H1 (cell line): ENCODE data around the gene WDR37. TPM values are rescaled to one million over a fixed set of nuclear protein-coding genes. Genes with fewer than 3 reads are reported as not detected.

Experiments
- CTCF ChIA-PET: fragments of 300-600 bp; sonication (Branson Sonifier 250); formaldehyde crosslinking; loops from one replicate; lab custom pipeline; 2021; ENCODE audit not compliant: partially characterized antibody; lab: Charles Lee
- POLR2A ChIA-PET: fragments of 300-600 bp; sonication (Branson Sonifier 250); formaldehyde crosslinking; loops from one replicate; lab custom pipeline; 2021; ENCODE audit warnings: inconsistent platforms; ENCODE audit not compliant: partially characterized antibody; lab: Charles Lee
- DNase-seq, 2 experiments: peaks; one replicate each; pipeline versions ENCODE4 v3.0.0 to v3.0.0-alpha.2; 2010 to 2022; ENCODE audit warnings: low spot score in 2 of 2, low read depth in 1 of 2, mixed read lengths in 1 of 2
- FAIRE-seq: peaks from 2 replicates; lab custom pipeline; 2011; peaks lifted over from hg19 to GRCh38; lab: Jason Lieb, UNC
- H2AFZ ChIP-seq: 2 replicates; pipeline ENCODE4 v1.8.1; 2012; ENCODE audit warnings: low read length, inconsistent platforms
- H2AK5ac ChIP-seq: 2 replicates; pipeline ENCODE4 v1.6.1; 2013; ENCODE audit warnings: low read depth, low read length
- H2BK120ac ChIP-seq: replicated peaks from 2 replicates; pipeline ENCODE3; 2013; ENCODE audit warnings: low read depth, low read length, inconsistent platforms
- H2BK12ac ChIP-seq: 2 replicates; pipeline ENCODE4 v1.6.1; 2013; ENCODE audit warnings: low read depth, low read length
- H2BK15ac ChIP-seq: 2 replicates; pipeline ENCODE4 v1.6.1; 2013; ENCODE audit warnings: low read length
- H2BK20ac ChIP-seq: 2 replicates; pipeline ENCODE4 v1.6.1; 2013; ENCODE audit warnings: low read length
- H2BK5ac ChIP-seq: 2 replicates; pipeline ENCODE4 v1.6.1; 2013; ENCODE audit warnings: low read depth, low read length
- H3K14ac ChIP-seq: 2 replicates; pipeline ENCODE4 v1.6.1; 2013; ENCODE audit warnings: inconsistent platforms; ENCODE audit not compliant: insufficient read length
- H3K18ac ChIP-seq: 2 replicates; pipeline ENCODE4 v1.6.1; 2013; ENCODE audit warnings: low read length; ENCODE audit errors: extremely low read depth
- H3K23ac ChIP-seq: 2 replicates; pipeline ENCODE4 v1.6.1; 2013; ENCODE audit warnings: inconsistent platforms; ENCODE audit not compliant: insufficient read length
- H3K23me2 ChIP-seq: 2 replicates; pipeline ENCODE4 v1.6.1; 2013; ENCODE audit warnings: low read depth, low read length
- H3K27ac ChIP-seq: 2 replicates; pipeline ENCODE4 v1.6.1; 2011; ENCODE audit warnings: low read depth, low read length, inconsistent platforms
- H3K27me3 ChIP-seq, 4 experiments: replicated peaks in 1 of 4; 1 replicate in 1 of 4; 2 replicates in 3 of 4; pipeline versions ENCODE4 v1.6.1 to v1.8.1; 2011 to 2013; ENCODE audit warnings: low read length in 3 of 4, mild to moderate bottlenecking in 3 of 4, inconsistent platforms in 2 of 4, mixed read lengths in 2 of 4, moderate library complexity in 1 of 4; ENCODE audit not compliant: control insufficient read depth in 3 of 4, insufficient read depth in 3 of 4; ENCODE audit errors: extremely low read depth in 1 of 4
- H3K36me3 ChIP-seq, 4 experiments: 2 replicates each; pipeline versions ENCODE4 v1.6.1 to v1.8.1; 2011 to 2013; ENCODE audit warnings: mild to moderate bottlenecking in 4 of 4, low read length in 3 of 4, moderate library complexity in 2 of 4, control low read depth in 1 of 4, inconsistent platforms in 1 of 4; ENCODE audit not compliant: insufficient read depth in 4 of 4, control insufficient read depth in 2 of 4
- H3K4ac ChIP-seq: replicated peaks from 2 replicates; pipeline ENCODE3; 2013; ENCODE audit warnings: low read length, low read depth, mixed read lengths, inconsistent platforms; ENCODE audit not compliant: insufficient read length
- H3K4me1 ChIP-seq, 4 experiments: replicated peaks in 1 of 4; 1 replicate in 1 of 4; 2 replicates in 3 of 4; pipeline versions ENCODE4 v1.6.1 to v1.8.1; 2011 to 2013; ENCODE audit warnings: low read length in 3 of 4, inconsistent platforms in 2 of 4, mixed read lengths in 1 of 4; ENCODE audit not compliant: insufficient read depth in 4 of 4, control insufficient read depth in 3 of 4
- H3K4me2 ChIP-seq, 2 experiments: 2 replicates each; pipeline versions ENCODE4 v1.6.1 to v1.8.1; 2011 to 2013; ENCODE audit warnings: low read depth in 2 of 2, low read length in 2 of 2, control low read depth in 1 of 2, inconsistent platforms in 1 of 2, mild to moderate bottlenecking in 1 of 2; ENCODE audit not compliant: insufficient read depth in 1 of 2
- H3K4me3 ChIP-seq, 4 experiments: fragments of 200-600, 300-600 bp in 1 of 4; sonication (generic), shearing (Covaris generic), sonication (Bioruptor Twin) in 1 of 4; 2 replicates each; pipeline versions ENCODE4 v1.5.1 to v1.8.1; 2011 to 2016; ENCODE audit warnings: low read length in 4 of 4, low read depth in 3 of 4, control low read depth in 2 of 4, inconsistent platforms in 2 of 4, mild to moderate bottlenecking in 2 of 4, mixed read lengths in 1 of 4, moderate library complexity in 1 of 4; ENCODE audit not compliant: insufficient read depth in 2 of 4; ENCODE audit errors: extremely low read depth in 1 of 4
- H3K56ac ChIP-seq: replicated peaks from 2 replicates; pipeline ENCODE3; 2013; ENCODE audit warnings: low read depth, mild to moderate bottlenecking, mixed read lengths, low read length, inconsistent platforms; ENCODE audit not compliant: insufficient read length
- H3K79me1 ChIP-seq: 2 replicates; pipeline ENCODE4 v1.6.1; 2013; ENCODE audit warnings: low read depth, low read length, control low read depth
- H3K79me2 ChIP-seq, 2 experiments: 2 replicates each; pipeline versions ENCODE4 v1.6.1 to v1.8.1; 2012 to 2013; ENCODE audit warnings: low read length in 2 of 2, mild to moderate bottlenecking in 2 of 2, inconsistent platforms in 1 of 2; ENCODE audit not compliant: insufficient read depth in 2 of 2, control insufficient read depth in 1 of 2
- H3K9ac ChIP-seq, 4 experiments: replicated peaks in 1 of 4; 1 replicate in 1 of 4; 2 replicates in 3 of 4; pipeline versions ENCODE4 v1.6.1 to v1.8.1; 2011 to 2013; ENCODE audit warnings: low read depth in 3 of 4, low read length in 3 of 4, control low read depth in 2 of 4, mild to moderate bottlenecking in 2 of 4, moderate library complexity in 2 of 4, inconsistent platforms in 1 of 4; ENCODE audit errors: extremely low read depth in 1 of 4
- H3K9me3 ChIP-seq, 2 experiments: 2 replicates each; pipeline versions ENCODE4 v1.6.1 to v1.8.1; 2012 to 2013; ENCODE audit warnings: mild to moderate bottlenecking in 2 of 2, moderate library complexity in 2 of 2, control low read depth in 1 of 2, inconsistent platforms in 1 of 2, low read depth in 1 of 2, low read length in 1 of 2, mixed read lengths in 1 of 2; ENCODE audit not compliant: insufficient read depth in 2 of 2
- H4K20me1 ChIP-seq, 2 experiments: replicated peaks in 1 of 2; 2 replicates each; pipeline versions ENCODE3 to v1.8.1; 2011 to 2013; ENCODE audit warnings: inconsistent platforms in 2 of 2, low read length in 2 of 2, mild to moderate bottlenecking in 1 of 2; ENCODE audit not compliant: insufficient read depth in 2 of 2, control insufficient read depth in 1 of 2
- H4K5ac ChIP-seq: 2 replicates; pipeline ENCODE4 v1.6.1; 2013; ENCODE audit warnings: low read length, low read depth, mixed read lengths, inconsistent platforms; ENCODE audit not compliant: insufficient read length
- H4K8ac ChIP-seq: 2 replicates; pipeline ENCODE4 v1.8.0; 2013; ENCODE audit warnings: mild to moderate bottlenecking, moderate library complexity, low read length, inconsistent platforms; ENCODE audit not compliant: insufficient read depth; ENCODE audit errors: extremely low read depth
- H4K91ac ChIP-seq: replicated peaks from 2 replicates; pipeline ENCODE3; 2013; ENCODE audit warnings: low read length, mixed read lengths, inconsistent platforms; ENCODE audit not compliant: insufficient read length
- ATF3 ChIP-seq: IDR thresholded peaks from 2 replicates; pipeline ENCODE4 v1.6.1; 2011; ENCODE audit warnings: low read depth, mild to moderate bottlenecking, low read length; ENCODE audit not compliant: insufficient read depth
- CEBPB ChIP-seq: IDR thresholded peaks from 2 replicates; pipeline ENCODE4 v1.6.1; 2012; ENCODE audit warnings: low read depth, low read length
- EZH2 ChIP-seq: fragments of 200-600 bp; sonication (generic); IDR thresholded peaks from 2 replicates; pipeline ENCODE4 v1.7.1; 2012; ENCODE audit warnings: low read depth, mild to moderate bottlenecking, moderate library complexity, low read length, inconsistent platforms; ENCODE audit not compliant: severe bottlenecking
- MAX ChIP-seq: IDR thresholded peaks from 2 replicates; pipeline ENCODE4 v1.6.1; 2012; ENCODE audit warnings: inconsistent platforms
- PHF8 ChIP-seq: fragments of 200-600 bp; sonication (generic); conservative IDR thresholded peaks from 2 replicates; pipeline ENCODE4 v1.7.1; 2012; ENCODE audit warnings: low read depth, mild to moderate bottlenecking, inconsistent platforms, low read length, moderate library complexity
- RAD21 ChIP-seq, 2 experiments: IDR thresholded peaks in 1 of 2; conservative IDR thresholded peaks in 1 of 2; 2 replicates each; pipeline ENCODE4 v1.6.1; 2011; ENCODE audit warnings: low read depth in 2 of 2, low read length in 2 of 2, improper control_type of control experiment in 1 of 2, inconsistent platforms in 1 of 2, mild to moderate bottlenecking in 1 of 2, moderate library complexity in 1 of 2
- RBBP5 ChIP-seq: IDR thresholded peaks from 2 replicates; pipeline ENCODE4 v1.7.1; 2012; ENCODE audit warnings: low read depth, mild to moderate bottlenecking, inconsistent platforms, low read length, moderate library complexity, borderline replicate concordance
- SP2 ChIP-seq: IDR thresholded peaks from 2 replicates; pipeline ENCODE4 v1.6.1; 2012; ENCODE audit warnings: mild to moderate bottlenecking, low read length, inconsistent platforms
- SP4 ChIP-seq: IDR thresholded peaks from 2 replicates; pipeline ENCODE4 v1.6.1; 2012; ENCODE audit warnings: low read length, inconsistent platforms
- WGBS, 2 experiments: shearing (Covaris generic) in 1 of 2; methylation state at CpG; one replicate each; pipeline versions ENCODE4 v1.1.6 to v1.1.7; 2013 to 2015; ENCODE audit warnings: low lambda C conversion rate in 2 of 2, mixed read lengths in 2 of 2, inconsistent platforms in 1 of 2, low coverage in 1 of 2, missing lambda C conversion rate in 1 of 2; ENCODE audit not compliant: insufficient replicate concordance in 2 of 2, insufficient coverage in 1 of 2, insufficient read length in 1 of 2; ENCODE audit errors: extremely low coverage in 1 of 2, missing lambda C conversion rate in 1 of 2; 5-methylcytosine and 5-hydroxymethylcytosine counted together
- polyA plus RNA-seq, 7 experiments: library from polyadenylated mRNA; depleted of rRNA in 3 of 7; stranded (reverse) in 5 of 7; unstranded in 2 of 7; fragments of >200 nt in 5 of 7; fragments of 200-250 nt in 2 of 7; gene quantifications; 1 replicate in 5 of 7; 2 replicates in 1 of 7; 4 replicates in 1 of 7; pipeline versions ENCODE4 v1.2.1 to v1.2.3, GENCODE V29; 2011 to 2013; ENCODE audit warnings: missing spikeins in 2 of 7, mixed read lengths in 2 of 7
- total RNA-seq: library from RNA; stranded (reverse); fragmentation: NEBNext Ultra II Directional; extraction: Animal tissue kit (Norgen Biotek cat#: 25700); gene quantifications from 2 replicates; pipeline ENCODE4 v1.2.1, GENCODE V29; 2021

The WDR37 gene
- total and polyA plus RNA-seq, 2 of the 8 experiments (the other 6 are each of a cell fraction or from before 2014, with no cell fraction given): 9.6 to 12.0 TPM

- no peaks in the 10 kb centered on the region for H3K9me3 ChIP-seq
- peaks cover 0 to 3% (median 0%) of the 10 kb centered on the region in 4 experiments; a peak in 1 of 7 replicates for H3K4me1 ChIP-seq
- no peak overlapping the region for H3K56ac ChIP-seq
- no peak overlapping the region for H2BK20ac ChIP-seq
- WGBS, 2 experiments: 90% methylated on average over 21 of the region's 24 CpGs; no CpG with 5 or more reads in 1 of the 2 experiments
- no peak overlapping the region for H2BK15ac ChIP-seq
- 0 out of 2 replicates have a peak overlapping the region, but pooled peaks have one; percentile 46 for H4K8ac ChIP-seq
- H3K4me3 ChIP-seq: no peak overlapping the region
- H3K4me2 ChIP-seq: no peak overlapping the region
- FAIRE-seq (no peak), DNase-seq (peak in 1 of 2 experiments; percentile 38)
- no peaks in the 10 kb centered on the region for H3K79me2 ChIP-seq
- peaks cover 0 to 5% of the 10 kb centered on the region in 2 experiments for H4K20me1 ChIP-seq
- no peaks in the 10 kb centered on the region for H3K23me2 ChIP-seq
- no peak overlapping the region for H2AK5ac ChIP-seq
- no peaks in the 10 kb centered on the region for H3K27me3 ChIP-seq
- no peak overlapping the region for H3K18ac ChIP-seq
- H3K23ac ChIP-seq: no peak overlapping the region
- POLR2A ChIA-PET: interaction anchor here (1.0 kb wide), 1 partner anchor 26 kb away, joined by 4 read pairs; the partner anchor contains the start of gene IDI1
- no peak overlapping the region for H2BK120ac ChIP-seq
- no peak overlapping the region for H3K9ac ChIP-seq
- H3K27ac ChIP-seq: no peak overlapping the region
- H2BK5ac ChIP-seq: peak overlapping the region; percentile 79; the same call in 1 of the 2 replicates
- H2AFZ ChIP-seq: no peak overlapping the region
- H3K36me3 ChIP-seq: peaks cover 0 to 22% (median 2%) of the 10 kb centered on the region in 4 experiments; a peak in 6 of 8 replicates
- H4K5ac ChIP-seq: no peak overlapping the region
- CTCF ChIA-PET: interaction anchor here (0.6 to 2.7 kb wide), 15 partner anchors 10 to 449 kb away, joined by 3 to 15 read pairs (median 4); no protein-coding TSS in a partner anchor
- no peak overlapping the region for H4K91ac ChIP-seq
- H2BK12ac ChIP-seq: no peak overlapping the region
- no peaks in the 10 kb centered on the region; the same call in 1 of the 2 replicates for H3K79me1 ChIP-seq
- H3K4ac ChIP-seq: no peak overlapping the region
- H3K14ac ChIP-seq: no peak overlapping the region
- TF ChIP-seq PHF8 (no peak), SP2 (no peak), RAD21 (IDR thresholded peaks at IDR 0.05 in 1 of 2, conservative IDR thresholded peaks at IDR 0.05 in 1 of 2; ENCODE audit: low read depth in 2 of 2, low read length in 2 of 2) (peak; percentile 27 to 30; a peak in 2 of 4 replicates), RBBP5 (no peak), ATF3 (no peak), EZH2 (no peak), CEBPB (no peak), MAX (no peak), SP4 (no peak)
Measured at GRCh38 chr10:1074052-1074747, 18.0 kb downstream of the WDR37 start.
